KG1 (cell line): Measurements from ENCODE around the gene RPEL1.
A peak's percentile ranks its signal among the peaks of the same experiment; 100 is the strongest.
"Not testable (repeated sequence)": the region's sequence is repeated elsewhere in the genome, so short reads cannot be mapped to it uniquely, and the experiment has no call there.

Experiments
- DNase-seq: peaks from one replicate; lab custom pipeline; 2025; lab: John Stamatoyannopoulos, UW

The RPEL1 gene

GRCh38 chr10:103245587-103245986 is at the start of gene RPEL1:
RPEL1 (plus strand) TSS chr10:103245887; CDS start chr10:103245997, 110 bp downstream.
- DNase-seq = not testable (repeated sequence)

GRCh38 chr10:103196516-103196915 is 49.2 kb upstream of the RPEL1 start:
- no peak for DNase-seq

GRCh38 chr10:103197174-103197573 is 48.5 kb upstream of the RPEL1 start:
- DNase-seq = peak; percentile 23

GRCh38 chr10:103197903-103198302 is 47.8 kb upstream of the RPEL1 start:
- no peak for DNase-seq

GRCh38 chr10:103198648-103199047 is 47.0 kb upstream of the RPEL1 start:
- DNase-seq = no peak

- DNase-seq = no peak
Observed at GRCh38 chr10:103199488-103199887, 46.2 kb upstream of the RPEL1 start.

GRCh38 chr10:103202319-103202718 is 43.4 kb upstream of the RPEL1 start:
- no peak for DNase-seq

- DNase-seq = no peak
Observed at GRCh38 chr10:103203466-103203865, 42.2 kb upstream of the RPEL1 start.

GRCh38 chr10:103204353-103205255 is 41.1 kb upstream of the RPEL1 start:
- DNase-seq = no peak

GRCh38 chr10:103205401-103205800 is 40.3 kb upstream of the RPEL1 start:
- not testable (repeated sequence) for DNase-seq

- not testable (repeated sequence) for DNase-seq
Observed at GRCh38 chr10:103206715-103207114, 39.0 kb upstream of the RPEL1 start.

GRCh38 chr10:103207141-103207540 is 38.5 kb upstream of the RPEL1 start:
- DNase-seq = no peak

GRCh38 chr10:103207643-103208042 is 38.0 kb upstream of the RPEL1 start:
- not testable (repeated sequence) for DNase-seq

- not testable (repeated sequence) for DNase-seq
Observed at GRCh38 chr10:103210262-103210661, 35.4 kb upstream of the RPEL1 start.

GRCh38 chr10:103215601-103216000 is 30.1 kb upstream of the RPEL1 start:
- DNase-seq = no peak

- not testable (repeated sequence) for DNase-seq
Observed at GRCh38 chr10:103216362-103216761, 29.3 kb upstream of the RPEL1 start.

- no peak for DNase-seq
Observed at GRCh38 chr10:103224133-103224532, 21.6 kb upstream of the RPEL1 start.

- not testable (repeated sequence) for DNase-seq
Observed at GRCh38 chr10:103224721-103225120, 21.0 kb upstream of the RPEL1 start.

- DNase-seq = no peak
Observed at GRCh38 chr10:103225939-103226338, 19.7 kb upstream of the RPEL1 start.

- no peak for DNase-seq
Observed at GRCh38 chr10:103227416-103227815, 18.3 kb upstream of the RPEL1 start.

GRCh38 chr10:103231047-103231551 is 14.6 kb upstream of the RPEL1 start:
- no peak for DNase-seq

- no peak for DNase-seq
Observed at GRCh38 chr10:103232131-103232673, 13.5 kb upstream of the RPEL1 start.
